Erythroblast (primary cell): ENCODE measurements around the gene SPPL2B.
"Not testable (repeated sequence)": the region's sequence is repeated elsewhere in the genome, so short reads cannot be mapped to it uniquely, and the experiment has no call there.

Experiments
- DNase-seq, 2 experiments: peaks; one replicate each; lab custom pipeline; 2025; lab: John Stamatoyannopoulos, UW
- GATA1 ChIP-seq: IDR thresholded peaks from 2 replicates; pipeline ENCODE4 v1.6.1; 2011; ENCODE audit warnings: low read depth, mild to moderate bottlenecking, control low read depth, low read length, moderate library complexity
- POLR2A ChIP-seq: IDR thresholded peaks from 2 replicates; pipeline ENCODE4 v1.6.1; 2011; ENCODE audit warnings: mild to moderate bottlenecking, low read length

Gene SPPL2B

GRCh38 chr19:2387367-2388288 is 59.1 kb downstream of the SPPL2B start:
- no peak for DNase-seq
- TF ChIP-seq POLR2A (no peak), GATA1 (no peak)

GRCh38 chr19:2389594-2389993 is 61.1 kb downstream of the SPPL2B start:
- no peak for DNase-seq
- TF ChIP-seq POLR2A (no peak), GATA1 (no peak)

GRCh38 chr19:2391118-2391725 is 62.7 kb downstream of the SPPL2B start:
- DNase-seq, result peak; percentile 67 to 79
- no peak for TF ChIP-seq POLR2A
- TF ChIP-seq GATA1, result no peak

GRCh38 chr19:2392366-2392765 is 63.9 kb downstream of the SPPL2B start:
- no peak for DNase-seq
- TF ChIP-seq POLR2A (no peak), GATA1 (no peak)

DNA sequence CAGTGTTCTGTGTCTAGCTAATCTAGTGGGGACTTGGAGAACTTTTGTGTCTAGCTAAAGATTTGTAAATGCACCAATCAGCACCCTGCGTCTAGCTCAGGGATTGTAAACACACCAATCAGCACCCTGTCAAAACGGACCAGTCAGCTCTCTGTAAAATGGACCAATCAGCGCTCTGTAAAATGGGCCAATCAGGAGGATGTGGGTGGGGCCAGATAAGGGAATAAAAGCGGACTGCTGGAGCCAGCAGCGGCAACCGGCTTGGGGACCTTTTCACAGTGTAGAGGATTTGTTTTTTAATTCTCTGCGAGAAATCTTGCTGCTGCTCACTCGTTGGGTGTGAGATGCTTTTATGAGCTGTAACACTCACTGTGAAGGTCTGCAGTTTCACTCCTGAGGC is 64.4 kb downstream of the SPPL2B start:
- peak in 1 of 2 experiments; percentile 46 for DNase-seq

- no peak for TF ChIP-seq POLR2A
- no peak for TF ChIP-seq GATA1
- no peak for DNase-seq
Measured at GRCh38 chr19:2394054-2394441, 65.6 kb downstream of the SPPL2B start.

GRCh38 chr19:2394442-2395292 is 66.2 kb downstream of the SPPL2B start:
- TF ChIP-seq GATA1 (no peak), POLR2A (no peak)
- DNase-seq, result no peak

- not testable (repeated sequence) for DNase-seq
Measured at GRCh38 chr19:2395293-2395829, 66.9 kb downstream of the SPPL2B start.

DNA sequence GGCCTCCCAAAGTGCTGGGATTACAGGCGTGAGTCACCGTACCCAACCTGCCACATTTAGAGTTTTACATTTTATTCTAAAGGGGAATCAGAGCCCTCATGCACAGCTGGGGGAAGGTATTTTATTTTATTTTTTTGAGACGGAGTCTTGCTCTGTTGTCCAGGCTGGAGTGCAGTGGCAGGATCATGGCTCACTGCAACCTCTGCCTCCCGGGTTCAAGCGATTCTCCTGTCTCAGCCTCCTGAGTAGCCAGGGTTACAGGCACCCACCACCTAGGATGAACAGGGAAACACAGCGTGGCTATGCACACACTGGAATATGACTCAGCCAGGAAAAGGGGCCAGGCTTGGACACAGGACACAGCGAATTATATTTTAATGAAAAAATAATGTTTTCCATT is 68.7 kb downstream of the SPPL2B start:
- DNase-seq, result not testable (repeated sequence)

- DNase-seq, result no peak
- no peak for TF ChIP-seq GATA1
- TF ChIP-seq POLR2A, result no peak
Measured at GRCh38 chr19:2398735-2399305, 70.3 kb downstream of the SPPL2B start.

DNA sequence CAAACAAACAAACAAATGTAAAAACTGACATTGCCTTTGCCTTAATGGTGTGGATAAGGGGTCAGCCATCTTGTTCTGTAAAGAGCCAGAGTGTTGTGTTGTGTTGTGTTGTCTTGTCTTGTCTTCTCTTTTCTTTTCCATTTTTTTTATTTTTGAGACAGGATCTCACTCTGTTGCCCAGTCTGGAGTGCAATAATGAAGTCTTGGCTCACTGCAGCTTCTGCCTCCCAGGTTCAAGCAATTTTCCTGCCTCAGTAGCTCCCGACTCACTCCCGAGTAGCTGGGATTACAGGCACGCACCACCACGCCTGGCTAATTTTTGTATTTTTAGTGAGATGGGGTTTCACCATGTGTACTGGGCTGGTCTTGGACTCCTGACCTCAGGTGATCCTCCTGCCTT is 71.1 kb downstream of the SPPL2B start:
- no peak for DNase-seq
- no peak for TF ChIP-seq POLR2A
- TF ChIP-seq GATA1, result no peak
